GM10266 (cell line): ENCODE data around the gene GPI.

Experiments
- DNase-seq: peaks from one replicate; pipeline ENCODE4 v3.0.0; 2012; ENCODE audit errors: extremely low spot score
- TF ChIP-seq, protein P1 (sequence below): IDR thresholded peaks from 2 replicates; pipeline ENCODE4 v1.5.1; 2012; ENCODE audit warnings: mild to moderate bottlenecking, low read depth; ENCODE audit not compliant: control insufficient read depth, insufficient read depth; ENCODE audit errors: missing control alignments

The GPI gene

DNA sequence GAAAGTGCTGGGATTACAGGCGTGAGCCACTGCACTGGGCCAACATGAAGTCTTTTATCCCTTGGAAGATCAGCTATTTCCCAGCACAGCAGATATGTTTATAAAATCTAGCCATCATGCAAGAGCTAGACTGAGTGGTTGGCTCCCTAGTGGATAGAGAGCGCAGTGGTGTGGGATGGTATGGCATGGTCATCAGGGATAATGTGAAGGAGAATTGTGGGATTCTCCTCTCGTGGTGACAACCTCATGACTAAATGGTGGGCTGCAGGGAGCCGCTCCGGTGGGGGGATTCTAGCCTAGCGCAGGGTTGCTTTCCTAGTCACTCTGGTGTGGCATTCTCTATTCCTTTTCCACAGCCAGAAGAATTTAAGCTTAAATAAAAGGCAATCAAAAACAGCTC lies 43.3 kb upstream of the GPI start:
- no peak for DNase-seq
- TF ChIP-seq, protein P1, sequence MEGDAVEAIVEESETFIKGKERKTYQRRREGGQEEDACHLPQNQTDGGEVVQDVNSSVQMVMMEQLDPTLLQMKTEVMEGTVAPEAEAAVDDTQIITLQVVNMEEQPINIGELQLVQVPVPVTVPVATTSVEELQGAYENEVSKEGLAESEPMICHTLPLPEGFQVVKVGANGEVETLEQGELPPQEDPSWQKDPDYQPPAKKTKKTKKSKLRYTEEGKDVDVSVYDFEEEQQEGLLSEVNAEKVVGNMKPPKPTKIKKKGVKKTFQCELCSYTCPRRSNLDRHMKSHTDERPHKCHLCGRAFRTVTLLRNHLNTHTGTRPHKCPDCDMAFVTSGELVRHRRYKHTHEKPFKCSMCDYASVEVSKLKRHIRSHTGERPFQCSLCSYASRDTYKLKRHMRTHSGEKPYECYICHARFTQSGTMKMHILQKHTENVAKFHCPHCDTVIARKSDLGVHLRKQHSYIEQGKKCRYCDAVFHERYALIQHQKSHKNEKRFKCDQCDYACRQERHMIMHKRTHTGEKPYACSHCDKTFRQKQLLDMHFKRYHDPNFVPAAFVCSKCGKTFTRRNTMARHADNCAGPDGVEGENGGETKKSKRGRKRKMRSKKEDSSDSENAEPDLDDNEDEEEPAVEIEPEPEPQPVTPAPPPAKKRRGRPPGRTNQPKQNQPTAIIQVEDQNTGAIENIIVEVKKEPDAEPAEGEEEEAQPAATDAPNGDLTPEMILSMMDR = no peak

DNA sequence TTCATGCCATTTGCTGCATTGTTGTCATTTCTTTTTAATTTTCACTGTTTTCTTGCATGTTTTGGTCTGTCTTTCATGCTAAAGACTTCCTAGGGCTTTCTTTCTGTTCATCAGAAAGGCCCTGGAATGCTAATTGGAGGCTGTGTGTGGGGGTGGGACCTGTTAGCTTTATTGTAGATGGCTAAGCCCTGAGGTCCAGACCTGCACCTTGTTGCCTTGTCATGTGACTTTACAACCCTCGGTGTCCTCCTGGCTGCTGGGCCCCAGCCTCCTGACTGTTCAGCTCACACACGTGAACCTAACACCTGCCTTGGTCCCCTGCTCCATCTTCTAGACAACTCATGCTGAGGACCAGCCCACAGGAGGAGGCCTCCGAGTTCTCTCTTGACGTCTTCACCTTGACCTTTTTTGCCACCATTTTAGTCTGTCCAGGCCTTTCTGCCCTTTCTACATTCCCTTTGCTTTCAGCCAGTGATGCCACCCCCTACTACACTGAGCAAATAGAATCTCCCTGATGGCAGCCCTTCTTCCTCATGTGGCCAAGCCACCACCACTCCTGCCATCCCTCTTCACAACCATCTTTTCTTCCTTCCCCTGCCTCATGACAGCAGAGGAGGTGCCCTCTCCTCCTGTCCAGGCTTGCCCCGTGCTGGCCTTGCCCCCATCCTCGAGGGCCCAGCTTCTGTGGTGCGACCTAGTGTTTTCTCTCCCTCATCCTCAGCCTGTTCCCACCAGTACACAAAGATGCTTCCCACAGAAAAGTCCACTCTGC lies 41.4 kb upstream of the GPI start:
- TF ChIP-seq, protein P1 = no peak

DNA sequence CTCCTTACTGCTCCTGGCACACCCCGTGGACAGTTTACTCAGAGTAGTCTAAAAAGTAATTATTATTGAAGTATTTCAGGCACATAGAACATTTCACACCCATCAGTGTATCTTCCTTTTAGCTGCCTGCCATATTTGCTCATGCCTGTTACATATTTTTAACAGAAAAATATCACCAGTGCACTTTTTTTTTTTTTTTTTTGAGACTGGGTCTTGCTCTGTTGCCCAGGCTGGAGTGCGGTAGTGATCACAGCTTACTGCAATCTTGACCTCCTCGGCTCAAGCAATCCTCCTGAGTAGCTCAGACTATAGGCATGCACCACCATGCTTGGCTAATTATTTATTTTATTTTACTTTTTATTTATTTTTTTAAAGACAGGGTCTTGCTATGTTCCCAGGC lies 40.7 kb upstream of the GPI start:
- no peak for DNase-seq
- TF ChIP-seq, protein P1 = no peak

More for the DNA sequence above, 41.4 kb upstream of the GPI start:
- no peak for DNase-seq

DNA sequence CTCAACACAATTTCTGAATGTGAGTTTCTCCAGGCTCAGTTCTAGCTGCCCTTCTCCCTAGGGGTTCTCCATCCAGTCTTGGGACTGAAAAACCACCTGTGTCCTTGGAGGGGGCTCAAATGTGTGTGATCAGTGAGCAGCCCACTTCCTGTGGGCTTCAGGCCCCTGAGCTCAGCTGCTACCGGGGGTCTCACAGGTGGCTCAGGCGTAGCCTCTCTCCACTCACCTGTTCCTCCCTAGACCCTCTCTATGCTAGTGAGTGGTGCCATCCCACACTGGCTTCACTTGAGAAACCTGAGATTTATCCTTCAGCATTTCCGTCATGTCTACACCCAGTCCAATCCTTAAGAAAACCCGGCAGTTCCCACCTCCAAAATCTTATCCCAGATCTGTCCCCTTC lies 39.8 kb upstream of the GPI start:
- DNase-seq = no peak
- TF ChIP-seq, protein P1 = no peak

DNA sequence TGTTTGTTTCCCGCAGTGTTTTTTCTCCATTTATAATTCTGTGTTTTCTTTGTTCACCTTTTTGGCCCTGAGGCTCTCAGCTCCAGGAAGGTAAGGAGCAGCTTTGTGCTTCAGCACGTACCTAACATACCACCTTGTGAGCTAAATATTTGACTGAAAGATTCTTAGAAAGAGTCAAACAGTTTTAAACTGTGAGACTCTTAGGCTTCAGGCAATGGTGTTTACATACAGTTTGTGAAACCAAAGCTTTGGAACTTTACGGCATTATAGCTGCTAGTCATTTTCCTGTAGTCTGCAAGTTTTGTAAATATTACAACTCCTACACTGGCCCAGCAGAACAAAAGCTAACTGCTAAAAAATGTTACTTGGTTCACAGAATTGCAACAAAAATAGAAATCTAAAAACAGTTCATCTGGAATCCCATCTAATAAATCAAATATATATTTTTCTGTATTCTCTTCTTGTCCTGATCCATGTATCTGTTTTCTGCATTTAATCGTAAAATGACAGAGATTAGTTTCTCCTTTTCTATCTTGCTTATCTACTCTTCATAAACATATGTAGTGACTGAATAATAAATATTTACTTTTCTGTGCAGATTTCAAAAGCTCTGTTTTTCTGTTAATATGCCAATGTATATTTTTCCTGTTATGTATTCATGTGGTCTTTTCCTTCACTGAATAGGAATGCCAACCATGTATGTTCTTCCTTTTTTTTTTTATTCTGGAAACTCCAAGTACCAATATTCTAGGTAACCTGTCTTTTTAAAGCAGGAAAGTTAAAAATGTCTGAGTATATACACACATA lies 38.8 kb upstream of the GPI start:
- TF ChIP-seq, protein P1 = no peak
- DNase-seq = no peak

DNA sequence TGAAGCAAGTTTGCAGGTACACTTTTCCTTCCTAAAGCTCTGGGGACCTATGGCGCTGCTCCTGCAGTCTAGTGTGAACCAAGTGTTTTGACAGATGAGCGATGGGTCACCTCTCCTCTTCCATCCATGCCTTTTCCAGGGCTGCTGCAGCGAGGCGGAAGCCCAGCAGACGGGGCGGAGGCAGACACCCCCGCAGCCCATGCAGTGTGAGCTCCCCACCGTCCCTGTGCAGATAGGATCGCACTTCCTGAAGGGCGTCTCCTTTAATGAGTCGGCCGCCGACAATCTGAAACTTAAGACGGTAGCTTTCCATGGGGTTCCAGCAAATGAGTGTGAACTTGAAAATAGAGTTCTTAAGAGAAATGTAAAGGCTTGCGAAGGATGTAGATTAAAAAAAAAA lies 37.1 kb upstream of the GPI start:
- DNase-seq = no peak
- TF ChIP-seq, protein P1 = no peak

DNA sequence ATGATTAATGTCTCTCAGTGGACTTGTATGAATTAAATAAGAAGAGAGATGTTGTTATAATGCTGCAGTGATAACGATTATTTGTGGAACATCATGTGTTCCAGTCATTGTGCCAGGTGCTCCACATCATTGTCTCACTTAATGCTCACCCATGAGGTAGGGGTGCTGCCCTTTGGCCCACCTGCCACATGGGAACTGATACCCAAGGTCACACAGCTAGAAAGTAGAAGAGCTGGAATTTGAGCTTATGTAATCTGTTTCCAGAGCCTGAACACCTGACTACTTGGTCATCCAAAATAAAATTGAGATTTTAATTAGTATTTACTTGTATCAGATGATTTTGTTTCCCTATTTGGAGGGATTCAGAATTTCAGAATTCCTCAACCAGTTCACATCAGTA lies 36.0 kb upstream of the GPI start:
- DNase-seq = no peak
- TF ChIP-seq, protein P1 = no peak
